ENCODE results near the gene RAP1GAP2.
"Not testable (repeated sequence)": the region's sequence is repeated elsewhere in the genome, so short reads cannot be mapped to it uniquely, and the experiment has no call there.

The RAP1GAP2 gene

GRCh38 chr17:3027786-3028532 lies 231.7 kb downstream of the RAP1GAP2 start:
- DNase-seq, result no peak

DNA sequence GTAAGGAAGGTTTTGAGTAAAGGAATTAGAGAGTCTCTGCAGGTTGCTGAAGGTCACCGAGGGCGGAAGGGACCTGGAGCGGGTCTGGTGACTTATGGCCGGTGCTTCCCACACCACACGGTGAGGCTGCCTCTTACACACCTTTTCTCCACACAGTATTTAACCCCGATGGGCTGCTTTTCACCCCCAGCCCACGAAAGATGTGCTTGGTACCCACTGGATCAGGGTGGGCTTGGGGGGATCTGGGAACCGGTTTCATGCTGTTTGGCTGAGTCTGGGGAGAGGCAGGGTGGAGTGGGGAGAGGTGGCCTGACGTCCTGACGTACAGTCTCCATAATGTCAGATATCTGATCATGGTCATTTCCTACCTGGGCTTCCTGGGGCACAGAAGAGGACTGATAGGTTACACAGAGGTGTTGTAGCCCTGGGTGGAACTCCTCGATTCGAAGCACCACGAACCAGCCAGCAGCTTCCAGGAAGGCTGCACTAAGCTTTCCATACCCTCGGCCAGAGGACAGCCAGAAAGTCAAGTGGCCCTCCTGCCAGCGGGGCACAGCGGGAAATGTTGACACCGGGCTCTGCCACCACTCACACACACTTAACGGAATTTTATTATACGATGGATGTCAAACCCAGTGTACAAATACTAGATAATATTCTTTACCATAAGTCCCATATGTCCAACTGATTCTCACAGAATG lies 233.1 kb downstream of the RAP1GAP2 start:
- DNase-seq, result no peak

GRCh38 chr17:3030096-3030495 lies 233.9 kb downstream of the RAP1GAP2 start:
- DNase-seq, result peak; percentile 79

DNA sequence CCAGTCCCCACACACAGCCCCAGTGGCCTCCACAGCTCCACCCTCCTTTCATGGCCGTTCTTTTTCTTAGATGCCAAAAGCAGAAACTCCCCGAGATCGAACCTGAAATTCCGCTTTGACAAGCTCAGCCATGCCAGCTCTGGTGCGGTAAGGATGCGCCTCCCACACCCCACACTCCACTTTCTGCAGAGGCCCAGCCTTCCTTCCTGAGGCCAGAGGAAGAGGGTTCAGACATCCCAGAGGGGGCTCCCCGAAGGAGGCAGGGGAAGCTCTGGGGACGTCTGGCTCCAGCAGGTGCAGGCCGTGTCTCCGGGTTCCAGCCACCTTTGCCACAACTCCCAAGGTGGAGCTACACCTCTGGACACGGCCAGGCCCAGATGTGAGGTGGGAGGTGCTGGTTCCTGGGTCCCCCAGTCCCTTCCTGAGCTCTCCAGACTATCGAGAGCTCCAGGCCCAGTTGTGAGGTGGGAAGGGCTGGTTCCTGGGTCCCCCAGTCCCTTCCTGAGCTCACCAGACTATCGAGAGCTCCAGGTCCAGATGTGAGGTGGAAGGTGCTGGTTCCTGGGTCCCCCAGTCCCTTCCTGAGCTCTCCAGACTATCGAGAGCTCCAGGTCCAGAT lies 234.7 kb downstream of the RAP1GAP2 start:
- DNase-seq, result not testable (repeated sequence)

DNA sequence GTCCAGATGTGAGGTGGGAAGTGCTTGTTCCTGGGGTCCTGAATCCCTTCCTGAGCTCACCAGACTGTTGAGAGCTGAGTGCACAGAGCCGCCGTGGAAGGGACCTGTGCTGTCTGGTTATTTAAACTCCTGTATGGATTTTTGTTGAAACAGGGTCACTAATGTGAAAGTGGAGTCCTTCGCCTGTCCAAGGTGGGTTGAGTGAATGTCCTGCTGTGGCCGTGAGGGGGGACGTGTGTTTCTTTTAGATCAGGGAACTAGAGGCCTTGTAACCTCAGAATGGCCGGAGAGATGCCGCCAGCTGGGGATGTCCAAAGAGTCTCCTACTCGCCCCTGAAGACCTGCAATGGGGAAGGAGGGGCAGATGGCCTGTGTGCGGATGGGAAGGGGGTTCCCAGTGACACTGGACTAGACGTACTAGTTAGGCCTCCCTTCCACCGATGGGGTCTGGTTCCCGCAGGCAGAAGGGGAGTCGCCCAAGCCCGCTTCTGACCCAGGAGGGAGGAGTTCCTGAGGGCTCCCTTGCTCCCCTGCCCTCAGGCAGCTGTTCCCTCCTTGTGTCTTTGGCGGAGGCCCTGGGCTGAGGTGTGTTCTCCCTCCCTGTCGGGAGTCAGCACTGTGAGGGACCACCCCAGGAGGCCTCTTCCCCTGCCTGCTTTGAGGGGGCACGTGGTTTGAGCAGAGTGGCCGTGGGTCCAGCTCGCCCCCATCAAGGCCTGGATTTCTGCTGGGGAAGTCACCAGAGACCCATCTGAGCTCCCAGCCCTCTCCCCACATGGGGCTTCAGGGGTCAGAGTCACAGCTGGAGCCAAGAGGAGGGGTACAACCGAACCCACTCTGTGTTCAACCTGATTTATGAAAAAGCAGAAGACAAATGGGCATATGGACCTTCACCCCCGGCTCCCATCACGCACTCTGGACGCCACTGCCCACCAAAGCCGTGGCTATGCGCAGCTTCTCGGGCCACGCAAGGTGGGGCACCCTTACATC lies 236.3 kb downstream of the RAP1GAP2 start:
- no peak for DNase-seq

- no peak for DNase-seq
These were observed 237.0 kb downstream of the RAP1GAP2 start for GRCh38 chr17:3033248-3033640.

GRCh38 chr17:3033741-3034577 lies 237.7 kb downstream of the RAP1GAP2 start:
- no peak for DNase-seq

GRCh38 chr17:3034578-3034920 lies 238.3 kb downstream of the RAP1GAP2 start:
- DNase-seq, result no peak

- DNase-seq, result no peak
These were observed 239.2 kb downstream of the RAP1GAP2 start for GRCh38 chr17:3035256-3035967.

GRCh38 chr17:3035968-3036280 lies 239.7 kb downstream of the RAP1GAP2 start:
- DNase-seq, result no peak

DNA sequence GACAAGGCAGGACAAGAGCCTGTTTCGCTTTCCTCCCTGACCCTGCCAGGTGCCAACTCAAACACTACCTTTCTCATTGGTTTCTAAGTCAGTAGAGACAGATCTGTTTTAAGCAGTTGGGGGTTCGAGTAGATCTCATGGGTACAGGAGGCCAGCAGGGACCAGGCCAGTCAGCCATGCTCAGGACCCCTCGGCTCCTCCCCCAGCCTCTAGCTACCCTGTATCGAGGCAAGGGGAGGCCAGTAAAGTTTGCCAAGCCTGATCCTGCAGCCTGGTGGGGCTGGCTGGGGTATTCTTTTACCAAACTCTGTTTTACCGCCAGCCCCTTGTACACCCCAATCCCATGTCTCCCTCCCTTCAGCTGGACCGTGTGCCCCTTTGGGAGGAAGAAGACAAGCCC lies 240.6 kb downstream of the RAP1GAP2 start:
- DNase-seq, result no peak

DNA sequence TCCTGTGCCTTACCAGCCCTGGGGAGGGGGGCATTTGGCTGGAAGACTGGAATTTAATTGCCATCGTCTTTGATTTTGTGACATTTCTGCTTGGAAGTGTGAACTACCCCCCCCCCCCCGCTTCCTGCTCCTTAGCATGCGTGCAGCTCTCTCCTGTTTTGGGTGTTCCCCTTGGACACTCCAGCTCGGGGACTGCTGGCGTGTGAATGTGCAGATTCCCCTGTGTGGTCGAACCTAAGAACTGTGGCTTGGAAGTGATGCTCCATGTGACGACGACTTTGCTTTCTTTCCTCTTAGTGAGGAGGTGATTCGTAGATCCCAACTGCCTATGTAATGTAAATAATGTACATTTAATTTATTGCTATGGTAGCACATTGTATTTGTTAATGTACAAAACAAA lies 241.0 kb downstream of the RAP1GAP2 start:
- no peak for DNase-seq

GRCh38 chr17:3038941-3039340 lies 242.7 kb downstream of the RAP1GAP2 start:
- no peak for DNase-seq

DNA sequence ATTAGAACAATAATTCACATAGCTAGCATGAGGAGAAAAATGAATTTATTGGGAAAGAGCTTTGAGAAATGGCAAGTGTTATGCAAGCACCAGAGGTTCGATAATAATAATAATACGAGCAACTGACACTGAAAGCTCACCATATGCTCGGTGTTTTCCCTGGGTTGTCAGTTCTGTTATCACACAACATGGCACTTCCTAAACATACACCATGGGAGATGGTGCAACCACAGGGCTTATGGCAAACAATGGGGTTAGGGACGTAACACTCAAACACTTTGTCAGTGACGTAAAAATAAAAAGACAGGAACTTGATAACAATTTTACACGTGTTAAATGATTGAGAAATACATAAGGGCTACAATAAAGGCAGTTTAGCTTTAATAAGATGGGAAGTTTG lies 243.5 kb downstream of the RAP1GAP2 start:
- DNase-seq, result no peak

DNA sequence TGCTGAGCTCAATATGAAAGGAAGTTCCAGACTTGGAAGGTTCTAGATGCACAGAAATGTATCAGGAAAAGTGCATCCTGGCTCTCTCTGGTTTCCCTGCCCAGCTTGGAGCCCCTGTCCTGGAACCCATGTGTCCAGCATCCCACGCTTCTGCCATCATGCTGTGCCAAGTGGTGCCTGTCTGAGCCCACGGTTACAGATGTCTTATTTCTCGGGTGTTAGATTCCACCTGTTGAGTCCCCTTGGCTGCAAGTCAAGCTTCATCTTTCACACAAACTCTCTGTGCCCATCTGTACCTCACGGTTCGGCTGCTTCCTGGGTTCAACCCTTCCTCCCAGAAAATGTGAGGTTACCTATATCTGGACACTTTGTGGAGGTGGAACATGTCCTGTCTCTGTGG lies 244.6 kb downstream of the RAP1GAP2 start:
- no peak for DNase-seq

- DNase-seq, result no peak
These were observed 247.6 kb downstream of the RAP1GAP2 start for GRCh38 chr17:3043737-3044365.

GRCh38 chr17:3046753-3047152 lies 250.5 kb downstream of the RAP1GAP2 start:
- DNase-seq, result no peak

GRCh38 chr17:3048727-3049471 lies 252.7 kb downstream of the RAP1GAP2 start:
- DNase-seq, result peak; percentile 99

GRCh38 chr17:3049705-3050295 lies 253.6 kb downstream of the RAP1GAP2 start:
- peak; percentile 19 for DNase-seq

- not testable (repeated sequence) for DNase-seq
These were observed 258.6 kb downstream of the RAP1GAP2 start for GRCh38 chr17:3054868-3055267.
